Stimulated activated naive CD8-positive, alpha-beta T cell treated with anti-CD3 and anti-CD28 coated beads, Interleukin-15, amount 100 ng/mL, for 72 hours (primary cell): ENCODE measurements around the gene KRTAP2-2.
"Not testable (repeated sequence)": the region's sequence is repeated elsewhere in the genome, so short reads cannot be mapped to it uniquely, and the experiment has no call there.

Experiments
- ATAC-seq: fragments of 150-1000 bp; cut with Tn5 transposase; 2 replicates; pipeline ENCODE4 v1.10.0; 2021; ENCODE audit warnings: mild to moderate bottlenecking, moderate library complexity
- DNase-seq, 2 donors: peaks; one replicate each; pipeline ENCODE4 v3.0.0; 2021 to 2022
- H3K27ac Mint-ChIP-seq, 2 donors: one replicate each; pipeline ENCODE4 v1.8.0; 2022; ENCODE audit warnings: mild to moderate bottlenecking in 2 of 2, mixed read lengths in 2 of 2, moderate library complexity in 2 of 2
- H3K27me3 Mint-ChIP-seq: one replicate; pipeline ENCODE4 v1.8.0; 2022; ENCODE audit warnings: mixed read lengths
- H3K4me1 Mint-ChIP-seq: one replicate; pipeline ENCODE4 v1.8.0; 2022; ENCODE audit warnings: mild to moderate bottlenecking, mixed read lengths
- H3K4me3 Mint-ChIP-seq, 2 donors: one replicate each; pipeline ENCODE4 v1.8.0; 2022; ENCODE audit warnings: mild to moderate bottlenecking in 2 of 2, mixed read lengths in 2 of 2, moderate library complexity in 1 of 2
- H3K9me3 Mint-ChIP-seq, 2 donors: one replicate each; pipeline ENCODE4 v1.8.0; 2022; ENCODE audit warnings: mixed read lengths in 2 of 2

KRTAP2-2 gene

GRCh38 chr17:41055130-41055529 is at the start of gene KRTAP2-2:
TSS of gene KRTAP2-2 (minus strand) at chr17:41055230. CDS start at chr17:41055211, 19 bp downstream.
- not testable (repeated sequence) for H3K4me1 Mint-ChIP-seq, H3K27ac Mint-ChIP-seq, DNase-seq, ATAC-seq, H3K9me3 Mint-ChIP-seq, H3K4me3 Mint-ChIP-seq
- peaks cover 25% of the 10 kb centered on the region for H3K27me3 Mint-ChIP-seq

GRCh38 chr17:41104386-41105038 is 49.5 kb upstream of the KRTAP2-2 start:
- not testable (repeated sequence) for ATAC-seq, H3K4me3 Mint-ChIP-seq, H3K27ac Mint-ChIP-seq, DNase-seq, H3K9me3 Mint-ChIP-seq, H3K27me3 Mint-ChIP-seq
- H3K4me1 Mint-ChIP-seq = peaks cover 28% of the 10 kb centered on the region

GRCh38 chr17:41103896-41104295 is 48.9 kb upstream of the KRTAP2-2 start:
- no peak overlapping the region for H3K4me3 Mint-ChIP-seq
- H3K27ac Mint-ChIP-seq = no peak overlapping the region
- DNase-seq (no peak), ATAC-seq (no peak)
- H3K9me3 Mint-ChIP-seq = peaks cover 0 to 5% of the 10 kb centered on the region in 2 donors
- peaks cover 27% of the 10 kb centered on the region for H3K4me1 Mint-ChIP-seq
- no peaks in the 10 kb centered on the region for H3K27me3 Mint-ChIP-seq

- no peak for DNase-seq
Measured at GRCh38 chr17:41101586-41102259, 46.7 kb upstream of the KRTAP2-2 start, which contains the start of gene KRTAP4-16. TSS of gene KRTAP4-16 (minus strand) at chr17:41102209. CDS start at chr17:41102209, 0 bp downstream.

GRCh38 chr17:41099682-41100480 is 44.9 kb upstream of the KRTAP2-2 start:
- peaks cover 11% of the 10 kb centered on the region for H3K27me3 Mint-ChIP-seq
- H3K4me1 Mint-ChIP-seq = peaks cover 12% of the 10 kb centered on the region
- ATAC-seq, H3K4me3 Mint-ChIP-seq, H3K27ac Mint-ChIP-seq, DNase-seq, H3K9me3 Mint-ChIP-seq: not testable (repeated sequence)

More at GRCh38 chr17:41101586-41102259, 46.7 kb upstream of the KRTAP2-2 start, which contains the start of gene KRTAP4-16:
- ATAC-seq = no peak
- Mint-ChIP-seq H3K27me3 (peaks cover 11% of the 10 kb centered on the region), H3K4me3 (no peak within 1 kb of the TSS), H3K27ac (no peak within 1 kb of the TSS), H3K9me3 (no peaks in the 10 kb centered on the region), H3K4me1 (peaks cover 12% of the 10 kb centered on the region)

- Mint-ChIP-seq H3K27ac (no peak overlapping the region), H3K9me3 (no peaks in the 10 kb centered on the region)
Measured at GRCh38 chr17:41098481-41098880, 43.5 kb upstream of the KRTAP2-2 start.

GRCh38 chr17:41098042-41098441 is 43.0 kb upstream of the KRTAP2-2 start, which contains the start of gene KRTAP4-8:
TSS of gene KRTAP4-8 (minus strand) at chr17:41098142. CDS start at chr17:41098084, 58 bp downstream.
- Mint-ChIP-seq H3K9me3 (no peaks in the 10 kb centered on the region), H3K27ac (no peak within 1 kb of the TSS), H3K27me3 (peaks cover 11% of the 10 kb centered on the region), H3K4me1 (peaks cover 12% of the 10 kb centered on the region), H3K4me3 (no peak within 1 kb of the TSS)
- DNase-seq = no peak
- ATAC-seq = no peak

More at GRCh38 chr17:41098481-41098880, 43.5 kb upstream of the KRTAP2-2 start:
- Mint-ChIP-seq H3K4me3 (no peak overlapping the region), H3K4me1 (peaks cover 12% of the 10 kb centered on the region), H3K27me3 (peaks cover 11% of the 10 kb centered on the region)
- no peak for DNase-seq
- no peak for ATAC-seq

- Mint-ChIP-seq H3K4me3 (no peak overlapping the region), H3K27ac (no peak overlapping the region), H3K9me3 (no peaks in the 10 kb centered on the region), H3K27me3 (peaks cover 11% of the 10 kb centered on the region), H3K4me1 (peaks cover 12% of the 10 kb centered on the region)
- DNase-seq (no peak), ATAC-seq (no peak)
Measured at GRCh38 chr17:41096055-41096454, 41.0 kb upstream of the KRTAP2-2 start.

GRCh38 chr17:41088760-41089352 is 33.8 kb upstream of the KRTAP2-2 start:
- H3K27ac Mint-ChIP-seq, H3K4me3 Mint-ChIP-seq, H3K9me3 Mint-ChIP-seq, DNase-seq, H3K27me3 Mint-ChIP-seq, H3K4me1 Mint-ChIP-seq, ATAC-seq: not testable (repeated sequence)

- not testable (repeated sequence) for H3K27ac Mint-ChIP-seq, H3K4me3 Mint-ChIP-seq, H3K4me1 Mint-ChIP-seq, ATAC-seq, H3K27me3 Mint-ChIP-seq, H3K9me3 Mint-ChIP-seq, DNase-seq
Measured at GRCh38 chr17:41084100-41084856, 29.2 kb upstream of the KRTAP2-2 start, which contains the start of gene KRTAP4-7. TSS of gene KRTAP4-7 (plus strand) at chr17:41084150. CDS start at chr17:41084207, 57 bp downstream.

GRCh38 chr17:41083427-41083826 is 28.4 kb upstream of the KRTAP2-2 start:
- not testable (repeated sequence) for DNase-seq, ATAC-seq, H3K4me3 Mint-ChIP-seq

GRCh38 chr17:41082626-41083025 is 27.6 kb upstream of the KRTAP2-2 start:
- H3K4me3 Mint-ChIP-seq = no peak overlapping the region
- no peak for ATAC-seq
- no peaks in the 10 kb centered on the region for H3K9me3 Mint-ChIP-seq
- H3K27me3 Mint-ChIP-seq = no peaks in the 10 kb centered on the region
- no peaks in the 10 kb centered on the region for H3K4me1 Mint-ChIP-seq
- no peak for DNase-seq
- H3K27ac Mint-ChIP-seq = no peak overlapping the region

More at GRCh38 chr17:41083427-41083826, 28.4 kb upstream of the KRTAP2-2 start:
- not testable (repeated sequence) for H3K9me3 Mint-ChIP-seq, H3K4me1 Mint-ChIP-seq, H3K27ac Mint-ChIP-seq, H3K27me3 Mint-ChIP-seq

GRCh38 chr17:41076788-41077187 is 21.8 kb upstream of the KRTAP2-2 start:
- H3K27me3 Mint-ChIP-seq = peaks cover 10% of the 10 kb centered on the region
- no peak overlapping the region for H3K4me3 Mint-ChIP-seq
- peaks cover 0 to 6% of the 10 kb centered on the region in 2 donors for H3K9me3 Mint-ChIP-seq
- no peak for ATAC-seq
- no peak for DNase-seq
- H3K4me1 Mint-ChIP-seq = no peaks in the 10 kb centered on the region
- no peak overlapping the region for H3K27ac Mint-ChIP-seq

- Mint-ChIP-seq H3K9me3 (peaks cover 0 to 6% of the 10 kb centered on the region in 2 donors), H3K4me3 (no peak overlapping the region), H3K27me3 (peaks cover 10% of the 10 kb centered on the region), H3K27ac (no peak overlapping the region), H3K4me1 (no peaks in the 10 kb centered on the region)
- DNase-seq (no peak), ATAC-seq (no peak)
Measured at GRCh38 chr17:41073676-41074075, 18.6 kb upstream of the KRTAP2-2 start.
